ENCODE measurements around the gene PDGFB.

Gene PDGFB

DNA sequence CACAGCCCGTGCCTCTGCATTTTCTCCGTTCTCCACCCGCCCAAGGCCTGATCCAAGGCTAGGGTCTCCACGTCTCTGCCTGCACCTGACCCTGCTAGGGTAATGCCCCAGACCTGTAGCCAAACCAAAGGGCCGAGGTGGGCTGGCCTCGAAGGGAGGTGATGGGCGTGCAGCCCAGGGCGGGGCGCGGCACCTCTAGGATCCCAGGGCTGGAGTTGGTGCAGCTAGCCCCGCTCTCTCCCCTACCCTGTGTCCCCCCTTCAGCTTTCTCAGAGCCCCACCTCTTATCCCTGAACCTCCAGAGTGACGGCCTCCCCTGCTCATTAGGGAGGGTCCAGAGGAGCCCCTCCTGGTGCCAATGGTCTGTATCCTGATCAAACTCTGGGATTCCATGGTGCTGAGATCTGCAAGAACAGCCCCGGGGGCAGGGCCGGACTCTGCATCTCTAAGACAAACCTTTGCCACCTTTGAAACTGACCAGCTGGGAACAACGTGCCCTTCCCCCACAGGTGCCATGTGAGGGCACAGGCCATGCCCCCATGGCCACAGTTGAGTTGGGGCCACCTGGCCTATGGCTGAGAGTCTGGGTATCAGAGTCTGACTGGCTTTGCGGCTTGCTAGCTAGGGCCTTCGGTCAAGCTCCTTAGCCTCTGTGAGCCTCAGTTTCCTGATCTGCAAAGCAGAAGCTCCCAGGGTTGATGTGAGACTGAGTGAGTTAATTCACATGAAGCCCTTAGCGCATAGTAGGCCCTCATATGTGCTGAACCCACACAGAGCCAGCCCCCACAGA is 69.2 kb downstream of the PDGFB start:
- TF ChIP-seq, protein P1, sequence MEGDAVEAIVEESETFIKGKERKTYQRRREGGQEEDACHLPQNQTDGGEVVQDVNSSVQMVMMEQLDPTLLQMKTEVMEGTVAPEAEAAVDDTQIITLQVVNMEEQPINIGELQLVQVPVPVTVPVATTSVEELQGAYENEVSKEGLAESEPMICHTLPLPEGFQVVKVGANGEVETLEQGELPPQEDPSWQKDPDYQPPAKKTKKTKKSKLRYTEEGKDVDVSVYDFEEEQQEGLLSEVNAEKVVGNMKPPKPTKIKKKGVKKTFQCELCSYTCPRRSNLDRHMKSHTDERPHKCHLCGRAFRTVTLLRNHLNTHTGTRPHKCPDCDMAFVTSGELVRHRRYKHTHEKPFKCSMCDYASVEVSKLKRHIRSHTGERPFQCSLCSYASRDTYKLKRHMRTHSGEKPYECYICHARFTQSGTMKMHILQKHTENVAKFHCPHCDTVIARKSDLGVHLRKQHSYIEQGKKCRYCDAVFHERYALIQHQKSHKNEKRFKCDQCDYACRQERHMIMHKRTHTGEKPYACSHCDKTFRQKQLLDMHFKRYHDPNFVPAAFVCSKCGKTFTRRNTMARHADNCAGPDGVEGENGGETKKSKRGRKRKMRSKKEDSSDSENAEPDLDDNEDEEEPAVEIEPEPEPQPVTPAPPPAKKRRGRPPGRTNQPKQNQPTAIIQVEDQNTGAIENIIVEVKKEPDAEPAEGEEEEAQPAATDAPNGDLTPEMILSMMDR (IDR thresholded peaks at IDR 0.05; ENCODE audit: low read length): no peak
- no peak for TF ChIP-seq EZH2 (IDR thresholded peaks at IDR 0.05; ENCODE audit: borderline replicate concordance, low read length)
- no peak overlapping the region for H2AFZ ChIP-seq (ENCODE audit: low read length)

DNA sequence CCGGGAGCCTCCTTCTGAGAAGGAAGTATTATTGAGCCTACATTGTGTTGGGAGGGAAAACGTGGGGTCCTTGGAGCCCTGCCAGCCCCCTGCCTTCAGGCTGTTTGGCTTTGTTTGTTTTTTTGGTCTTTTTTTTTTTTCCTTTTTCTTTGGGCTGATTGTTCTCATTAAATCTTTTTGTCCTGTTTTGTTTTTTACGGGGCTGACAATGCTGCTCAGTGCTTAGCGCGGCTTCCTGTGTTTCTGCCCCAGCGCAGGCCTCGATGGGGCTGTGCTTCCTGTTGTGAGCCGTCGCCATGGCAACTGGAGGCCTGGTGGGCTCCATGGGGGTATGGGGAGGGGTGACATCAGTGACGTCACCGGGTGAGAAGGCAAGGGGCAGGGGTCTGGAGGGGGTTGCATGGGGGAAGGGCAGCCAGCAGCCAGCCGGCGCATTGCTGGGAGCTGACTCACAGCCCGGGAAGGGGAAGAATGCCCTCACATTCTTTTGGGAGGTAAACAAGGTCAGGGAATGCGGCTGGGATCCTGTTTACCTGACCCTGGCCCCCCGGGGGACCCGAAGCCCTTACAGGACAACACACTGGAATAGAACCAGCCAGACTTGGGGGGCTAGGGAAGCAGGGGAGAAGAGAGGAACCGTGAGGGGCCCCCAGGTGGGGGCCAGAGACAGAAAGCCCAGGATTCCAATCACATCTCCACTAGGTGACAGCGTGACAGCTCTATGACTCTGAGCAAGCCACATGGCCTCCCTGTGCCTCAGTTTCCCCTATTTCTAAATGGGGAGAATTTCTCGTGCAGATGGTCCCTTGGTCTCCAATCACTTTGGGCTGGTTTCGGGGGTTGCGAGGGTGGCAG is 70.1 kb downstream of the PDGFB start:
- peak overlapping the region; percentile 23; the same call in 1 of the 2 replicates for H3K9ac ChIP-seq (ENCODE audit: low read length)
- H2AFZ ChIP-seq (ENCODE audit: low read length): no peak overlapping the region
- TF ChIP-seq, protein P1 (IDR thresholded peaks at IDR 0.05; ENCODE audit: low read length): no peak
- H3K36me3 ChIP-seq (ENCODE audit: insufficient read depth, low read length): no peaks in the 10 kb centered on the region
- peaks cover under 1% of the 10 kb centered on the region; the same call in 1 of the 2 replicates for H3K27me3 ChIP-seq (ENCODE audit: insufficient read depth, low read length)
- no peaks in the 10 kb centered on the region for H3K9me3 ChIP-seq (ENCODE audit: low read length)
- no peaks in the 10 kb centered on the region for H3K9me2 ChIP-seq (ENCODE audit: low read depth, low read length)
- H3F3A ChIP-seq (ENCODE audit: insufficient read depth, low read length): no peaks in the 10 kb centered on the region
- H4K20me1 ChIP-seq (ENCODE audit: insufficient read depth, low read length): no peaks in the 10 kb centered on the region
- H3K4me1 ChIP-seq (ENCODE audit: insufficient read depth, low read length, severe bottlenecking): peaks cover 36% of the 10 kb centered on the region
- peak overlapping the region; percentile 4 for H3K4me3 ChIP-seq (ENCODE audit: low read depth, low read length, poor library complexity, severe bottlenecking)
- H3K79me2 ChIP-seq (ENCODE audit: insufficient read depth, low read length): no peaks in the 10 kb centered on the region
- peak overlapping the region; percentile 43; the same call in 1 of the 2 replicates for H3K4me2 ChIP-seq (ENCODE audit: low read length)
- peak overlapping the region; percentile 12 for H3K27ac ChIP-seq (ENCODE audit: low read depth, low read length, poor library complexity, severe bottlenecking)

More for the DNA sequence above, 69.2 kb downstream of the PDGFB start:
- Histone ChIP-seq H3K79me2 (ENCODE audit: insufficient read depth, low read length) (no peaks in the 10 kb centered on the region), H3K4me1 (ENCODE audit: insufficient read depth, low read length, severe bottlenecking) (peaks cover 35% of the 10 kb centered on the region), H3K9ac (ENCODE audit: low read length) (no peak overlapping the region), H3K36me3 (ENCODE audit: insufficient read depth, low read length) (no peaks in the 10 kb centered on the region), H3F3A (ENCODE audit: insufficient read depth, low read length) (no peaks in the 10 kb centered on the region), H3K4me3 (ENCODE audit: low read depth, low read length, poor library complexity, severe bottlenecking) (no peak overlapping the region), H3K9me2 (ENCODE audit: low read depth, low read length) (no peaks in the 10 kb centered on the region), H3K9me3 (ENCODE audit: low read length) (no peaks in the 10 kb centered on the region), H4K20me1 (ENCODE audit: insufficient read depth, low read length) (no peaks in the 10 kb centered on the region), H3K4me2 (ENCODE audit: low read length) (no peak overlapping the region), H3K27ac (ENCODE audit: low read depth, low read length, poor library complexity, severe bottlenecking) (no peak overlapping the region), H3K27me3 (ENCODE audit: insufficient read depth, low read length) (no peaks in the 10 kb centered on the region)

DNA sequence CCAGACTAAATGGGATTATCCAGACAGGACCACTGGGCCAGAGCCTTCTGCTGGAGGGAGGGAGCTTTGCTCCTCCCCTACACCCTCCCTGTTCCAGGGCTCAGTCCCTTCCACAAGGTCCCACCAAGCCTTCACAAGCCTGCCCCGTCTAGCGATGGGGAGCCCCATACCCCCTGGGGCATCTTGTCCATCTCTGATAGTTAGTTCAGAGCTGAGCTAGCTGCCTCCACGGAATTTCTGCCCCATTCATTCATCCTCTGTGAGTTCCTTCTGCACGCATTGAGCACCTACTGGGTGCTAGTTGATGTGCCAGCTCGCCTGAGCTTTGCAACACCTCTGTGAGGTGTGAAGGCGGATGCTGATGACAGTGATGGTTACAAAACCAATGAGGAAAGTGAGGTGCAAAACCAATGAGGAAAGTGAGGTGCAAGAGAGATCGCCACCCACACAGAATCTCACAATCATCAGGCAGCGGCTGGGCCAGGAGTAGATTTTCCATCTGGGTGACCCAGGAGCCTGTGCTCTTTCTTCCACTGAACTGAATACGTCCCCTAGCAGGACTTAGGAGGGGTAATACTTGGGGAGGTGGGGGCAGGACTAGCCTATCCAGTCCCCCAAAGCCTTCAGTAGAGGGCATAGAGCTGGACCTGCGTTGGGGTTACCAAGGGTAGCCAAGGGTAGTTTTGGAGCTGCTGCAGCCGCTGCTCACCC is 70.8 kb downstream of the PDGFB start:
- H3K9ac ChIP-seq (ENCODE audit: low read length): peak overlapping the region; percentile 23; the same call in 1 of the 2 replicates
- no peak overlapping the region for H2AFZ ChIP-seq (ENCODE audit: low read length)
- no peaks in the 10 kb centered on the region for H3K9me2 ChIP-seq (ENCODE audit: low read depth, low read length)
- H4K20me1 ChIP-seq (ENCODE audit: insufficient read depth, low read length): no peaks in the 10 kb centered on the region
- peak overlapping the region; percentile 43; the same call in 1 of the 2 replicates for H3K4me2 ChIP-seq (ENCODE audit: low read length)
- peaks cover 36% of the 10 kb centered on the region for H3K4me1 ChIP-seq (ENCODE audit: insufficient read depth, low read length, severe bottlenecking)
- peaks cover 6% of the 10 kb centered on the region; the same call in 1 of the 2 replicates for H3K27me3 ChIP-seq (ENCODE audit: insufficient read depth, low read length)
- no peaks in the 10 kb centered on the region for H3K79me2 ChIP-seq (ENCODE audit: insufficient read depth, low read length)
- H3F3A ChIP-seq (ENCODE audit: insufficient read depth, low read length): no peaks in the 10 kb centered on the region
- no peaks in the 10 kb centered on the region for H3K36me3 ChIP-seq (ENCODE audit: insufficient read depth, low read length)
- no peak for TF ChIP-seq EZH2 (IDR thresholded peaks at IDR 0.05; ENCODE audit: borderline replicate concordance, low read length)
- peak overlapping the region; percentile 12 for H3K27ac ChIP-seq (ENCODE audit: low read depth, low read length, poor library complexity, severe bottlenecking)
- no peaks in the 10 kb centered on the region for H3K9me3 ChIP-seq (ENCODE audit: low read length)
- peak overlapping the region; percentile 4 for H3K4me3 ChIP-seq (ENCODE audit: low read depth, low read length, poor library complexity, severe bottlenecking)
